BE2C (cell line): ENCODE data around the gene SH2B3.

Experiments used
- DNase-seq: peaks from one replicate; pipeline ENCODE4 v3.0.0-alpha.2; 2020
- H3K27me3 ChIP-seq: fragments of 250-450 bp; sonication (Bioruptor Pico); 2 replicates; pipeline ENCODE4 v1.5.1; 2020; ENCODE audit warnings: mild to moderate bottlenecking
- H3K36me3 ChIP-seq: fragments of 250-450 bp; sonication (Bioruptor Pico); 2 replicates; pipeline ENCODE4 v1.5.1; 2020; ENCODE audit warnings: mild to moderate bottlenecking
- H3K4me1 ChIP-seq: fragments of 250-450 bp; sonication (Bioruptor Pico); 2 replicates; pipeline ENCODE4 v1.5.1; 2020
- H3K4me3 ChIP-seq: 2 replicates; pipeline ENCODE4 v1.5.1; 2011; ENCODE audit warnings: low read depth, low read length
- H3K9me3 ChIP-seq: fragments of 250-450 bp; sonication (Bioruptor Pico); 2 replicates; pipeline ENCODE4 v1.5.1; 2020
- CTCF ChIP-seq: IDR thresholded peaks from 2 replicates; pipeline ENCODE4 v1.5.1; 2012; ENCODE audit warnings: mild to moderate bottlenecking, low read depth, low read length

Gene SH2B3

GRCh38 chr12:111410431-111411184 is 4.9 kb downstream of the SH2B3 start:
- H3K4me3 ChIP-seq = peak overlapping the region; percentile 38; the same call in 1 of the 2 replicates
- no peak for DNase-seq
- H3K36me3 ChIP-seq = no peaks in the 10 kb centered on the region; the same call in 1 of the 2 replicates
- H3K27me3 ChIP-seq = no peaks in the 10 kb centered on the region
- peaks cover 29% of the 10 kb centered on the region for H3K4me1 ChIP-seq
- no peak for TF ChIP-seq CTCF
- H3K9me3 ChIP-seq = no peaks in the 10 kb centered on the region

GRCh38 chr12:111411185-111411764 is 5.6 kb downstream of the SH2B3 start:
- Histone ChIP-seq H3K27me3 (no peaks in the 10 kb centered on the region), H3K4me3 (no peak overlapping the region), H3K36me3 (no peaks in the 10 kb centered on the region; the same call in 1 of the 2 replicates), H3K4me1 (peaks cover 29% of the 10 kb centered on the region), H3K9me3 (no peaks in the 10 kb centered on the region)
- no peak for TF ChIP-seq CTCF
- DNase-seq = no peak

- H3K4me1 ChIP-seq = peaks cover 29% of the 10 kb centered on the region
- TF ChIP-seq CTCF = no peak
- no peak for DNase-seq
- H3K27me3 ChIP-seq = no peaks in the 10 kb centered on the region
- H3K4me3 ChIP-seq = no peak overlapping the region
- H3K36me3 ChIP-seq = no peaks in the 10 kb centered on the region; the same call in 1 of the 2 replicates
- no peaks in the 10 kb centered on the region for H3K9me3 ChIP-seq
Observed at GRCh38 chr12:111412007-111412829, 6.5 kb downstream of the SH2B3 start.

- peaks cover 29% of the 10 kb centered on the region for H3K4me1 ChIP-seq
Observed at GRCh38 chr12:111412830-111413441, 7.2 kb downstream of the SH2B3 start.

GRCh38 chr12:111413442-111414086 is 7.8 kb downstream of the SH2B3 start:
- no peak overlapping the region for H3K4me3 ChIP-seq
- no peaks in the 10 kb centered on the region for H3K9me3 ChIP-seq
- no peak for TF ChIP-seq CTCF
- peaks cover 29% of the 10 kb centered on the region for H3K4me1 ChIP-seq
- H3K36me3 ChIP-seq = peaks cover 4% of the 10 kb centered on the region
- DNase-seq = no peak
- H3K27me3 ChIP-seq = no peaks in the 10 kb centered on the region

More at GRCh38 chr12:111412830-111413441, 7.2 kb downstream of the SH2B3 start:
- no peak for TF ChIP-seq CTCF
- no peak for DNase-seq
- H3K27me3 ChIP-seq = no peaks in the 10 kb centered on the region
- H3K9me3 ChIP-seq = no peaks in the 10 kb centered on the region
- H3K4me3 ChIP-seq = no peak overlapping the region
- H3K36me3 ChIP-seq = peaks cover 4% of the 10 kb centered on the region
